GM18519 (cell line): ENCODE measurements around the gene INPP5D.

Experiments used
- ATAC-seq: cut with Tn5 transposase; IDR thresholded peaks from one replicate; pipeline ENCODE4 v1.9.1; 2021; ENCODE audit warnings: mild to moderate bottlenecking, moderate library complexity; ENCODE audit not compliant: unreplicated experiment, low FRiP score

The INPP5D gene

DNA sequence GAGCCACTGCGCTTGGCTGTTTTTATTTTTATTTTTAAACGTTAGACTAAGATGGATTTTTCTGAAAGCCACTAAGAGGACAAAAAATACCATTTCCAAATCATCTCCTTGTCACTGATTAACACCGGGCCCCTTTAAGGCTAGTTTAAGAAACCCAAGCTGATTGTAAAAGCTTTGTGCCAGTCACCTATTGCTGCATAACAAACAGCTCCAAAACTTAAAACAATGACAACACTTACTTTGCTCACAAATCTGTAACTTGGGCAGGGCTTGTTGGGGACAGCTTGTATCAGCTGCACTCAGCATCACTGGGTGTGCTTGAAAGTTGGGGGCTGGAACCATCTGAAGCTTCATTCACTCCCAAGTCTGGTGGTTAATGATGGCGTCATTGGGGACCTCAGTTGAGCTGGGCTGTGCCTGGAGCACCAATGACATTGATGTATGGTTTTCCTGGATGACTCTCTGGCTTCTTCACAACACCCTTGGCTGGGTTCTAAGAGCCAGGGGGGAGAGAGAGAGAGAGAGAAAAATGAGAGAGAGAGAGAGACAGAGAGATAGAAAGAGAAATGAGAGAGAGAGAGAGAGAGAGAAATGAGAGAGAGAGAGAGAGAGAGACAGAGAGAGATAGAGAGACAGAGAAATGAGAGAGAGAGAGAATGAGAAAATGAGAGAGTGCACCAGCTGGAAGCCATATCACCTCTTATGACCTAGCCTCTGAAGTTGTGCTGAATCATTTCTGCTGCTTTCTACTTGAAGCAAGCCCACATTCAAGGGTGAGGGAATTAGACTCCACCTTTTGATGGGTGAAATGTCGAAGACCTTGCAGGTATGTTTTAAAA lies 165.3 kb downstream of the INPP5D start:
- ATAC-seq, result no peak

DNA sequence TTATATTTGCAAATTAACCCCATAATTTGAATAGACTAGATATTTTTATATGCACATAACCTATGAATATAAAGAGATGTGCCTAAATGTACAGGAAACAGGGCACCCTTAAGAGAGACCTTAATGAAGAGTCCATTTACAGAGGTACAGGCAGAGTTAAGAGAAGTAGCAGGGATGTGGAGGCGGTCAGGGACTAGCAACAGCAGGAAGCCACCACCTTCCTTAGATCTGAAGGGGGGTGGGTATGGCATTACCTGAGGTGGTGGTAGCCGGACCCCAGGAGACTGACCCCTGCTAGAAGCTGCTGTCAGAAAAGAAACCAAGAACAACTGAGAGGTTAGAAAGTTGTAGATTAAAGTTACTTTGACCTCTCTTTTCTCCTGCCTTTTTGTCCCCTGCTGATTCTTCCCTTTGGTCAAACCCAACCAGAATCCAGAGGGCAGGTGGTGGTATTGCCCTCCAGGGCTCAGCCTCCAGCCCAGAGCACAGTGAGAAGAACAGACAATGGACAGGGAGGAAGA lies 166.4 kb downstream of the INPP5D start:
- no peak for ATAC-seq

GRCh38 chr2:233227346-233227978 lies 167.3 kb downstream of the INPP5D start:
- no peak for ATAC-seq

GRCh38 chr2:233228376-233228775 lies 168.2 kb downstream of the INPP5D start:
- ATAC-seq, result no peak

DNA sequence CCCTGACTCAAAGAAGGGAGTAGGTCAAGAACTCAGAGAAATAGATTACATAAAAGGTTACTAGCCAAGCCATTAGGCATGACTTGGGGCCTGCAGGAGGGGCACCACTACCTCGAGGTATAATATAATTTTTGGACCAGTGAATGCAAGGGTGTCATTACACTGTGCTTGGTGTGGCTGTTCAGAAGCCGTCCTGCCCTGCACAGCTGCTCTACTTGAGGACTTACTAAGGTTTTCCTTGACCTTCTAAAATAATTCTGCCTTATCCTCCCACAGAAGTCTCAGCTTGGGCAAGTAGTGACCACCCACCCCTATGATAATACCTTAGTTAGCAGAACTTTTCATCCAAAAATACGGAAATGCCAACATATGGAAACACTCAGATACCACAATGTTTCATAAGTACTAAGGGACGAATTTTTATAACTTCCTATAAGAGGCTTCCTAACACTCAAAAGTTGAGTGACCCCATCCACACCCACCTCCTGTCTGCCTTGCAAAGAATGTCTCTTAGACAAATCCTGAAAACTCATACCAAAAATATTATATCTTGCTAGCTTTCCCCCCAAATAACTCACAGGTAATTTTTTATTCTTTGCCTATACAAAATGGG lies 173.6 kb downstream of the INPP5D start:
- ATAC-seq, result no peak

DNA sequence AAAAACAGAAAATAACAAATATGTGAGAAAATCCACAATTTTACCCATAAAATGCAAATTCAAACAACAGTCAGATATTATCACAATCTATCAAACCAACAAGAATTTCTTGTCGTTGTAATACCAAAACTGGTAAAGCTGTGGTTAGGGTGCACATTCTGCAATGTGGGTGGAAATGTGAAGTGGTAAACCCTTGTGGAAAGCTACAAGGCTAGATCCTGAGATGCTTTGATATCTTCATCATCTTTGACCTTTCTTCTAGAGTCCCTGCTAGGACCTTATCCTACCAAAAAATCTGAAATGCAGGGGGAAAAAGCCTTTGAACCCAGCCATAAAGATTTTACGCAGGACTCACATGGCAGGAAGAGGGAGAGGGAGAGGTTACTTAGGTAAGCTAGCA lies 174.1 kb downstream of the INPP5D start:
- no peak for ATAC-seq

DNA sequence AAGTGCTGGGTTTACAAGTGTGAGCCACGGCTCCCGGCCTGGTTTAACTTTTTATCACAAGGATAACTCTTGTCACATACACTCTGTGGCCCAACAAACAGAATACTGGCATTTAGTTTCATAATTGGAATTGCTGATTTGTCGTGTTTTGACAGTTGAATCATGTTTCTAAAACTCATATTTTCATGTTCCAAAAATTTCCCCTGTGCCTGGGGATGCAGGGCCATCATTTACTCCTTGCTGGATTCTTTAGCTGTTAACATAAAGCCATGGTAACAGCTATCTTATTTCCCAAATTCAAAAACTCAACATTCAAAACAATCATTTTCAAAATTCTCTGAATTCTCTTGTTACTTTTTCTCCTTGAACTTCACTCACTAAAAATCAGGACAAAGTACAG lies 174.9 kb downstream of the INPP5D start:
- ATAC-seq, result no peak

DNA sequence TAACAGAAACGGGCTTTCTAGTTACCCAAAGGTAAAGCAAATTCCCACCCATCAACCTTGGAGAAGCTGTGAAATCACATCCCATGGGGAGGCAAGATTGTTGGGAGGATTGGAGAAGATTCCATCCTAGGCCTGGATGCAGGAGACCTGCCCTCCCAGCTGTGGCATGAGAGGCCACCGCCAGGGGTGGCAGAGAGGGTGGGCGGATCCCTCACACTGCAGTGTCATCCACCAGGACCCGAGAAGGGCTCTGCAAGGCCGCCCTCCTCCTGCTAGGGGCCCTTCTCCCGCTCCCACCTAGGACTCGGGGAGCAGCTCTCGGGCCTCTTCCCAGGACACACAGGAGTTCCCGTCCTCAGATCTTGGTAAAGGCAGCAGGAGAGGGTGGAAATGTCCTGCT lies 175.8 kb downstream of the INPP5D start:
- no peak for ATAC-seq

DNA sequence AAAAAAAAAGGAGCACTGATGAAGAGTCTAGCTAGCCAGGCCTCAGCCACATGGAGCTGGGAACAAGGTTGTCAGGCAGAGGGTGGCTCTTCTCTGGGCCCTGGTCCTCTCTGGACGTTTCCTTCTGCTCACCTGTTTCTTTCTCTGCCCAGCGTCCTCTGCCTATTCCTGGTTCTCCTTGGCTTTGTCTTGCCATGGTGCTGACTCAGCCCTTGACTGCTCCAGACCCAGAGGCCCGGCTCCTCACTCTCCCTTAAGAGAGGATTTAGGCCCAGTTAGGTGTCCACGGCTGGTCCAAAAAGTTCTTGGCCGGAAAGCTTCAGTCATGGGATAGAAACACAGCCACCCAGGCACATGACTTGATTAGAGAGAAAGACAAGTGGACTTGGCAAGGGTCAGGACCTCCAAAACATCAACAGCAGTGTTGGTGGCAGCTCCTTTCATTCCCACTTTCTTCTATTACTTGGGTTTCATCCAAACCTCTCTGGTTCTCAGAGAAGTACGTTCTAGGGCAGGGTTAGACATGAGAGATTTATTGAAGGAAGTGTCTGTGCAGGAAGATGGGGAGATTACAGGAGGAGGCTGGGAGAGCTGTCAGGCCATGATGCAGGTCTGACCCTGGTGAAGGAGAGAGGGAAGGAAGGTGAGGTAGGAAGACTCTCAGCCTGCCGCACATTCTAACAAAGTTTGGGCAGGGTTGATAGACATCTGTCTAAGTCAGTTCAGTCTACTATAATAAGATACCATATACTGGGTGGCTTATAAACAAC lies 176.9 kb downstream of the INPP5D start:
- ATAC-seq, result no peak

DNA sequence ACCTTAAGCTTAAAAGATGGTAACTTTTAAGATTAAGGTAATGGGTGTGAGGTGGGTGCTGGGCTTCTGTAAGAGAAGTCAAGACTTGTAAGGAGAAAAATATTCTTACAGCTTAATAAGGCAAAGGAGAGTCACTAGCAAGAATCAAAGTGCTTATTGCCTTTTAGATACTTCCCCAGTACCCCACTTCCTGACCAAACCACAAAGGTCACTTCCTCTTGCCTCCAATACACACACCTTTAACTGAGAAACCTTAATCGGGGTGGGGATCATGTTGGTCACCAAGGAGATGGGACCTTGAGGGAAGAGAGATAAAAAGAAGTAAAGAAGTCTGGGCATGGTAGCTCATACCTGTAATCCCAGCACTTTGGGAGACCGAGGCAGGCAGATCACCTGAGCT lies 180.8 kb downstream of the INPP5D start:
- ATAC-seq, result no peak

GRCh38 chr2:233241803-233242202 lies 181.7 kb downstream of the INPP5D start:
- ATAC-seq, result no peak

DNA sequence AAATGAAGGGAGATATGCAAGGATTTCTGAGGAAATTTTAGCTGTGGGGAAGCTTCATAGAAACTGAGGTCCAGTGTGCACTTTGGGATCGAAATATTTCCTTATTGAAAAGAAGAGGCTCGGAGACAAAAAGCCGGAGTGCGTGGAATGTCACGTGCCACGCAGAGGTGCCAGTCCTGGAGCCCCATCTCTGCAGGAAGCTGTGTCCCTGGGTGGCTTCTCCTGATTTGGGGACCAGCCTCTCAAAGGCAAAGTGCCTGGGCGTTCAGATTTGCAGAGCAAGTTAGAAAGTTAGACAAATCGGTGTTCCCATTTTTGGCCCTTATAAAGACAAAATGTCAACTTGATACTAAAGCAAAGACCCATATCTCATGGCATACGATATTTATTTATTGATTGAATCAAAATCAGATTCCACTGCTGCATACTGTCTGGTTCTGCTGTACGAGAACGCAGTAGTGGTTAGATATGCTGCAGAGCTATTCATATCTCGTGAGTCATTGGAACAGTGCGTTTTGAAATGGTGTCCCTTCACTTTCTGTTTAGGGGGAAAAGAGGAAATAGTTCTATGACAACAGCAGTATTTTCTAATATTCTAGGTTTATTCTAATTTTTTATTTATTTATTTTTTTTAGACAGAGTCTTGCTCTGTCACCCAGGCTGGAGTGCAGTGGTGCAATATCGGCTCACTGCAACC lies 182.2 kb downstream of the INPP5D start:
- ATAC-seq, result no peak

GRCh38 chr2:233243348-233243747 lies 183.2 kb downstream of the INPP5D start:
- no peak for ATAC-seq

DNA sequence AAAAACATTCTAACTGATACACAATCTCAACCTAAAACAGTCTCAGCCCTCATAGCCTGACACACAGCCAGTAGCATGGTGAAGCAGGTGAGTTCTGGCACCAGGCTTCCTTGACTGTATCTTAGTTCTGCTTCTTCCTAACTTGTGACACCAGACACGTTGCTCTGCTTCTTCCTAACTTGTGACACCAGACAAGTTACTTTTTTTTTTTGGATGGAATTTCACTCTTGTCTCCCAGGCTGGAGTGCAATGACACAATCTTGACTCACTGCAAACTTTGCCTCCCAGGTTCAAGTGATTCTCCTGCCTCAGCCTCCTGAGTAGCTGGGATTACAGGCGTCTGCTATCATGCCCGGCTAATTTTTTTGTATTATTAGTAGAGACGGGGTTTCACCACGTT lies 184.7 kb downstream of the INPP5D start:
- ATAC-seq, result no peak

- no peak for ATAC-seq
These were observed 185.3 kb downstream of the INPP5D start for GRCh38 chr2:233245406-233245805.

- ATAC-seq, result no peak
These were observed 187.0 kb downstream of the INPP5D start for GRCh38 chr2:233247116-233247515.

DNA sequence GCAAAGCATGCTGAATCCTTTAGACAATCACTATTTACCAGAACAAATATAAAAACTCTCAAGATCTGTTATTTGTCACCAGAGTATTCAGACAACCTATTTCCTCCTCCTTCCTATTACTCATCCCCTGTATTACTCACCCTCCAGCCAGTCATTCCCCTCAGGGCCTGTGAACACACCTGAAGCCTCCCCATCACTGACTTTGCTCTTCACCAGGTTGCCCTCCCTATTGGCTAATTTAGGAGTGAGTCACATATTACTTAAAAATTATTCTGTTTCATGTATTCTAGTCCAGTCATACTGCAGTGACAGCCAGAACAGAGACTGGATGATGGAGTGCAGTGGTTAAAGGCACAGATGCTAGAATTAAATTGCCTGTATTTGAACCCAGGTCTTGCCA lies 187.6 kb downstream of the INPP5D start:
- ATAC-seq, result no peak

GRCh38 chr2:233248999-233249398 lies 188.9 kb downstream of the INPP5D start:
- ATAC-seq, result no peak

DNA sequence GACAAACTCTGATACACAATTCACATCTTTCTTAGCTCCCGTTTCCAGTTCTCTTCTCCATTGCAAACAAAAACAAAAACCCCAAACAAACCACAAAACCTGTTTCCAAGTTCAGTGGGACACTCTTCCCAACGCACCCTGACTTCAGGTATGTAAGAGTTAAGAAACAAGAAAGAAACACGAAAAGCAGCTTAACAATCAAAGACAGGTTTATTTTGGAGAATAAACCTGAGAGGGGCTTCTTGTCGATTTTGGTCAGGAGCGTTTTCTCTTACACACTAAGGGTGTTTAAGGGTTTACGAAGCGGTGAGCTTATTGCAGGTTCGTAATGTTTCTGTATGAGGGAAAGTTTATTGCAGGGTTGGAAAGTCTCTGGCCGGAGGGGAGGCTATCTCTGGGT lies 190.4 kb downstream of the INPP5D start:
- no peak for ATAC-seq

- no peak for ATAC-seq
These were observed 190.8 kb downstream of the INPP5D start for GRCh38 chr2:233250985-233251305.
